ENCODE results near the gene NUAK1.

GRCh38 chr12:106029532-106029931, 109.2 kb downstream of the NUAK1 start:
- TF ChIP-seq POLR2AphosphoS5 (IDR thresholded peaks at IDR 0.05) = no peak
- no peak for TF ChIP-seq CTCF (IDR thresholded peaks at IDR 0.05)
- no peak for TF ChIP-seq POLR2A (IDR thresholded peaks at IDR 0.05)
